T-cell (primary cell): ENCODE results near the gene IQCF2. TPM values are rescaled to one million over a fixed set of nuclear protein-coding genes. Genes with fewer than 3 reads are reported as not detected.

Experiments
- ATAC-seq, 4 experiments: fragments of 200-7000 bp in 3 of 4; fragments of 150-1000 bp in 1 of 4; cut with Tn5 transposase; replicated peaks in 1 of 4; 1 replicate in 3 of 4; 2 replicates in 1 of 4; pipeline ENCODE4 v1.10.0; 2021; ENCODE audit warnings: moderate library complexity in 3 of 4, mild to moderate bottlenecking in 2 of 4, moderate number of reproducible peaks in 1 of 4
- CTCF ChIA-PET, 2 donors: fragments of 300-600 bp; sonication (Branson Sonifier 250); formaldehyde crosslinking; loops; one replicate each; lab custom pipeline; 2022; ENCODE audit warnings: antibody characterized with exemption in 2 of 2; lab: Charles Lee
- POLR2A ChIA-PET, 2 donors: fragments of 300-600 bp; sonication (Branson Sonifier 250); formaldehyde crosslinking; loops; one replicate each; lab custom pipeline; 2022; ENCODE audit warnings: antibody characterized with exemption in 2 of 2; lab: Charles Lee
- DNase-seq, 35 experiments: peaks; one replicate each; pipeline versions ENCODE4 v3.0.0 to v3.0.0-alpha.2; 2013 to 2023
- H3K27ac ChIP-seq: one replicate; pipeline ENCODE4 v1.5.1; 2013; ENCODE audit warnings: low read length
- H3K27me3 ChIP-seq, 2 experiments: replicated peaks in 1 of 2; 1 replicate in 1 of 2; 2 replicates in 1 of 2; pipeline versions ENCODE4 v1.6.1 to v1.7.0; 2013; ENCODE audit warnings: low read length in 1 of 2, mixed read lengths in 1 of 2; ENCODE audit not compliant: control insufficient read depth in 2 of 2, insufficient read depth in 2 of 2; ENCODE audit errors: extremely low read depth in 1 of 2
- H3K36me3 ChIP-seq, 2 donors: 1 replicate in 1 of 2; 2 replicates in 1 of 2; pipeline versions ENCODE4 v1.6.1 to v1.7.0; 2013; ENCODE audit warnings: low read length in 1 of 2; ENCODE audit not compliant: control insufficient read depth in 2 of 2, insufficient read depth in 1 of 2; ENCODE audit errors: extremely low read depth in 1 of 2
- H3K4me1 ChIP-seq, 2 experiments: 1 replicate in 1 of 2; 2 replicates in 1 of 2; pipeline versions ENCODE4 v1.6.1 to v1.7.0; 2013; ENCODE audit warnings: low read length in 2 of 2, mixed read lengths in 1 of 2; ENCODE audit not compliant: insufficient read depth in 2 of 2, control insufficient read depth in 1 of 2; ENCODE audit errors: extremely low read depth in 1 of 2
- H3K4me3 ChIP-seq, 2 donors: 1 replicate in 1 of 2; 2 replicates in 1 of 2; pipeline versions ENCODE4 v1.5.1 to v1.7.0; 2013; ENCODE audit warnings: mild to moderate bottlenecking in 2 of 2, low read length in 1 of 2, moderate library complexity in 1 of 2; ENCODE audit not compliant: control insufficient read depth in 1 of 2; ENCODE audit errors: extremely low read depth in 1 of 2
- H3K9me3 ChIP-seq: 2 replicates; pipeline ENCODE4 v1.7.0; 2013
- H3K27ac Mint-ChIP-seq, 2 donors: one replicate each; pipeline ENCODE4 v1.8.0; 2020 to 2021; ENCODE audit warnings: mild to moderate bottlenecking in 2 of 2, mixed read lengths in 2 of 2
- H3K27me3 Mint-ChIP-seq, 2 donors: one replicate each; pipeline ENCODE4 v1.8.0; 2021 to 2022; ENCODE audit warnings: mixed read lengths in 2 of 2
- H3K36me3 Mint-ChIP-seq: one replicate; pipeline ENCODE4 v1.8.0; 2021; ENCODE audit warnings: mixed read lengths
- H3K4me1 Mint-ChIP-seq, 3 donors: one replicate each; pipeline ENCODE4 v1.8.0; 2020 to 2022; ENCODE audit warnings: mixed read lengths in 3 of 3, mild to moderate bottlenecking in 1 of 3
- H3K4me3 Mint-ChIP-seq, 3 donors: one replicate each; pipeline ENCODE4 v1.8.0; 2020 to 2022; ENCODE audit warnings: mild to moderate bottlenecking in 3 of 3, mixed read lengths in 3 of 3, moderate library complexity in 3 of 3
- H3K9me3 Mint-ChIP-seq, 3 donors: one replicate each; pipeline ENCODE4 v1.8.0; 2020 to 2022; ENCODE audit warnings: mixed read lengths in 3 of 3
- WGBS: methylation state at CpG from one replicate; pipeline ENCODE4 v1.1.5; 2013; ENCODE audit warnings: missing lambda C conversion rate; ENCODE audit not compliant: insufficient coverage; 5-methylcytosine and 5-hydroxymethylcytosine counted together
- total RNA-seq, 35 experiments: library from RNA in 6 of 35; stranded (reverse) in 6 of 35; fragments of 120-200 nt in 1 of 35; gene quantifications; one replicate each; pipeline versions ENCODE4 v1.2.1 to v1.2.4 and lab custom pipeline; 2013 to 2026

Gene IQCF2
- total RNA-seq, 5 donors from 2014 or later (not counting 1 experiment from before 2014, with no cell fraction given): not detected

DNA sequence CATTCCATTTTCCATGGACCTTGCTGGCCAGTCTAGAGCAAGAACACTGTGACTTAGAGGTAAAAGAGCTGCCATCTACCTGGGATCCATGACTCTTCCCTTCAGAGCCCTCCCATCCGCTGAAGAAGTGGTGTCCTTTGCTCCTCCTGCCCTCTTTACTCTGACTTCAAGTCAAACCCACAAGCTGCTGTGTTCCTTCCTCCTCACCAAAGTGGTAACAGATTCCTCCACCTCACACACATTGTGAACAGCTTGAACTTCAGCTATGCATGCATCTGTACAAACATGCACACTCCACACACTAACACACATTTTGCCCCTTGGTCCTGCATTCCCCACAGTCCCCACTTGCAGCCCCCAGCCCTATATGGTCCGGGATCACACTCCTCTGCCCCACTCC is 13.0 kb downstream of the IQCF2 start:
- ChIA-PET POLR2A (interaction anchor here in 1 of 2 donors (0.5 kb wide), 1 partner anchor 57 kb away, joined by 5 read pairs; no protein-coding TSS in a partner anchor), CTCF (no interaction called here)
- Mint-ChIP-seq H3K27ac (no peak overlapping the region), H3K9me3 (no peaks in the 10 kb centered on the region), H3K4me1 (peaks cover 0 to 6% (median 0%) of the 10 kb centered on the region in 3 donors), H3K36me3 (no peaks in the 10 kb centered on the region), H3K27me3 (peaks cover 23 to 29% of the 10 kb centered on the region in 2 donors), H3K4me3 (no peak overlapping the region)
- Histone ChIP-seq H3K4me1 (no peaks in the 10 kb centered on the region), H3K27me3 (peaks cover 0 to 23% of the 10 kb centered on the region in 2 experiments), H3K36me3 (no peaks in the 10 kb centered on the region), H3K4me3 (no peak overlapping the region), H3K27ac (no peak overlapping the region), H3K9me3 (no peaks in the 10 kb centered on the region)
- DNase-seq (no peak), ATAC-seq (no peak)
- 79% methylated on average over 2 of the region's 2 CpGs for WGBS

DNA sequence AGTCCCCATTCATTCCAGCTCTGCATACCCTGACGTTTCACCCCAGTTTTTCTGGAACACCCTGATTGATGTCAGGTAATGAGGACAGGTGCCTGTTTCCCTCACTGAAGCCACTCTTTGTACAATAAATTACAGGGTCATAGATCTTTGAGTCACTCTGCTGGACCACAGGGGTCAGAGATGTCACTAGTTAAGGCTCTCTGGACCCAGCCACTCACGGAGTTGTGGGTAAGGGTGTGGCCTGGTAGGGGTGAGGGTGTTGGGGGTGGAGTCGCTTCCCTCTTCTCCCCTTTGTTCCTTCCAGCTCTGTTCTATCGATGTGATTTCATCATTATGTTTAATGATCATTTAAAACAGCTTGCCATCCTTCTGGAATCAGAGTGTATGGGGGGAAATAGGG is 13.5 kb downstream of the IQCF2 start:
- no peaks in the 10 kb centered on the region for H3K9me3 Mint-ChIP-seq
- POLR2A ChIA-PET: interaction anchor here in 1 of 2 donors (0.5 to 0.6 kb wide), 2 partner anchors 56 to 971 kb away, joined by 4 to 5 read pairs; no protein-coding TSS in a partner anchor
- CTCF ChIA-PET: interaction anchor here in 1 of 2 donors (0.6 kb wide), 1 partner anchor 1174 kb away, joined by 5 read pairs; no protein-coding TSS in a partner anchor
- no peak for DNase-seq
- Histone ChIP-seq H3K27ac (no peak overlapping the region), H3K9me3 (no peaks in the 10 kb centered on the region), H3K4me3 (no peak overlapping the region), H3K27me3 (peaks cover 0 to 23% of the 10 kb centered on the region in 2 experiments), H3K4me1 (no peaks in the 10 kb centered on the region), H3K36me3 (no peaks in the 10 kb centered on the region)
- no peaks in the 10 kb centered on the region for H3K36me3 Mint-ChIP-seq
- H3K27me3 Mint-ChIP-seq: peaks cover 24 to 29% of the 10 kb centered on the region in 2 donors
- no peak overlapping the region for H3K27ac Mint-ChIP-seq
- ATAC-seq: no peak
- H3K4me1 Mint-ChIP-seq: peaks cover 0 to 6% (median 0%) of the 10 kb centered on the region in 3 donors
- 80% methylated on average over 1 of the region's 4 CpGs for WGBS
- H3K4me3 Mint-ChIP-seq: no peak overlapping the region

DNA sequence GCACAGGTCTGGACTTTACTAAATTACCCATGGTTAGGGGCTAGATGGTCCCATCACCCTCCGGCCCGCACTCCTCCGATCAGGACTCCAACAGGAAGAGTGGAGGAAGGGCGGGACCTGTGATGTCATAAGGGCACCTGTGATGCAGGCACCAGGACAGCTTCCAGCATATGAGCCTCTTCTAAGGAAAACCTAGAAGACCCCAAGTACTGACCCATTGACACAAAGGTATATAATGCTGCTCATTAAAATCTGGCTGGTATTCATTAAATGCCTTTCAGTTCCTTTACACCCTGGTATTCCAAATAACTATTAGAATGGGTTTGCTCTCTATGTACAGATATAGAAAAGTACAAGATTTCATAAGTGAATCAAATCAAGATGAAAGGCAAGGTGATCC is 14.1 kb downstream of the IQCF2 start, which contains the start of gene IQCF5:
Gene IQCF5 (minus strand): TSS at position 101 of the 400 bp plus-strand sequence. CDS start 70 bp downstream, at position 31.
- no peak within 1 kb of the TSS for H3K4me3 ChIP-seq
- WGBS: 100% methylated on average over 4 of the region's 4 CpGs
- peaks cover 27 to 30% of the 10 kb centered on the region in 2 donors for H3K27me3 Mint-ChIP-seq
- H3K27me3 ChIP-seq: peaks cover 0 to 23% of the 10 kb centered on the region in 2 experiments
- DNase-seq (no peak), ATAC-seq (no peak)
- no peaks in the 10 kb centered on the region for H3K36me3 ChIP-seq
- no peak within 1 kb of the TSS for H3K4me3 Mint-ChIP-seq
- no peaks in the 10 kb centered on the region for H3K9me3 Mint-ChIP-seq
- no peaks in the 10 kb centered on the region for H3K36me3 Mint-ChIP-seq
- H3K4me1 Mint-ChIP-seq: peaks cover 0 to 6% (median 0%) of the 10 kb centered on the region in 3 donors
- no peak within 1 kb of the TSS for H3K27ac ChIP-seq
- no peak within 1 kb of the TSS for H3K27ac Mint-ChIP-seq
- ChIA-PET CTCF (interaction anchor here in 1 of 2 donors (0.6 kb wide), 1 partner anchor 1174 kb away, joined by 5 read pairs; no protein-coding TSS in a partner anchor), POLR2A (interaction anchor here in 1 of 2 donors (0.6 kb wide), 1 partner anchor 972 kb away, joined by 4 read pairs; no protein-coding TSS in a partner anchor)
- no peaks in the 10 kb centered on the region for H3K9me3 ChIP-seq
- no peaks in the 10 kb centered on the region for H3K4me1 ChIP-seq

DNA sequence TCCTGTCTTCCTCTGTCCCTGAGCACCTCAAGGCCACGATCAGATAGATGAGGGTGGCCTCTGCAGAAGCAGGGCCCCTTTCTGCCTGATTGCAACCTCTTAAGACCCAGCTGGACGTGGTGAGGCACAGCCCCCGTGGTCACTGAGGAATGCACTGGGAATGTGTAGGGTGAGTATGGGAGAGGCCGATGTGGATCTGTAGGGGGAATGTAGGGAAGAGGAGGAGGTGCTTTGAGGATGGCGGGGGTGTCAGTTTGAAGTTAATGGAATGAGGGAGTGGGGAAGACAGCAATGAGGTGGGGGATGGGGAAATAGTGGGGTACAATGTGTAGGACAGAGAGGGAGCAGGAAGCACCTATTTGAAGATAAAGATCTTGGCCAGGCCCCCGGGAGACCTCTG is 14.8 kb downstream of the IQCF2 start:
- Mint-ChIP-seq H3K4me3 (no peak overlapping the region), H3K36me3 (no peaks in the 10 kb centered on the region), H3K27me3 (peaks cover 20 to 24% of the 10 kb centered on the region in 2 donors), H3K27ac (no peak overlapping the region), H3K9me3 (no peaks in the 10 kb centered on the region), H3K4me1 (peaks cover 0 to 6% (median 0%) of the 10 kb centered on the region in 3 donors)
- no peak overlapping the region for H3K4me3 ChIP-seq
- peaks cover 0 to 23% of the 10 kb centered on the region in 2 experiments for H3K27me3 ChIP-seq
- H3K9me3 ChIP-seq: no peaks in the 10 kb centered on the region
- ATAC-seq (no peak), DNase-seq (no peak)
- H3K27ac ChIP-seq: no peak overlapping the region
- ChIA-PET CTCF (no interaction called here), POLR2A (no interaction called here)
- 66% methylated on average over 5 of the region's 6 CpGs for WGBS
- H3K4me1 ChIP-seq: no peaks in the 10 kb centered on the region
- H3K36me3 ChIP-seq: no peaks in the 10 kb centered on the region

DNA sequence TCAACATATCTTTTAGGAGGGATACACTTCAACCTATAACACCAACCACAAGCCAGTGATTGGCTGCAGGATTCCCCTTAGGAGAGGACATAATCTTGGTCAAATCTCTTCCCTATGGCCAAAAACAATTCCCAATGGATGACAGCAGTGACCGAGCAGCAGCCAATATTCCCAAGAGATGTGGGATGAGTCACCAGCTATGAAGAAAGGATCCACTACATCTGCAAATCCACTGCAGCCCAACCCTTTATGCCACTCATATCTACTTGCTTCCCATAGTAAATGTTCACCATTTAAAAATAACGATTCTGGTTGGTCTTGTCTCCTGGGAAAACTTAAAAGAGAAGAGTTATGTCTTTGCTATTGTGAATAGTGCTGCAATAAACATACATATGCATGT is 18.5 kb downstream of the IQCF2 start:
- H3K27ac ChIP-seq: no peak overlapping the region
- H3K36me3 ChIP-seq: no peaks in the 10 kb centered on the region
- no peaks in the 10 kb centered on the region for H3K4me1 ChIP-seq
- ChIA-PET CTCF (no interaction called here), POLR2A (no interaction called here)
- Mint-ChIP-seq H3K9me3 (no peaks in the 10 kb centered on the region), H3K27ac (no peak overlapping the region), H3K4me1 (no peaks in the 10 kb centered on the region), H3K4me3 (no peak overlapping the region), H3K27me3 (peaks cover 15 to 22% of the 10 kb centered on the region in 2 donors), H3K36me3 (no peaks in the 10 kb centered on the region)
- DNase-seq: no peak
- no peak overlapping the region for H3K4me3 ChIP-seq
- peaks cover 0 to 20% of the 10 kb centered on the region in 2 experiments for H3K27me3 ChIP-seq
- no peak for ATAC-seq
- no peaks in the 10 kb centered on the region for H3K9me3 ChIP-seq
- no CpG with 5 or more reads among the region's 2 CpGs for WGBS

DNA sequence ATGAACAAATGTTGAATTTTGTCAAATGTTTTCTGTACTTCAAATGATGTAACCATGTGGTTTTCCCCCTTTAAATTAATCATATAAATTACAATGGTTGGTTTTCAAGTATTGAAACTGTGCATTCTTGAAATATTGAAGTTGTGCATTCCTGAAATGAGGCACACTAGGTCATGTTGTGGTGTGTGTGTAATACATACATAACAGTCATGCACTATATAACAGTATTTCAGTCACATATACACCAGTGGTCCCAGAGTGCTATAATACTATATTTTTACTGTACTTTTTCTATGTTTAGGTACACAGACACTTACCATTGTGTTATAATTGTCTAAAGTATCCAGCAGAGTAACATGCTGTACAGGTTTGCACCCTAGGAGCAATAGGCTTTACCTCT is 25.0 kb downstream of the IQCF2 start:
- H3K27me3 Mint-ChIP-seq: peaks cover 4 to 13% of the 10 kb centered on the region in 2 donors
- H3K4me1 Mint-ChIP-seq: peaks cover 2 to 7% (median 4%) of the 10 kb centered on the region in 3 donors
- no peaks in the 10 kb centered on the region for H3K36me3 Mint-ChIP-seq
- H3K9me3 Mint-ChIP-seq: no peaks in the 10 kb centered on the region
- Histone ChIP-seq H3K4me1 (peaks cover 0 to 4% of the 10 kb centered on the region in 2 experiments), H3K36me3 (no peaks in the 10 kb centered on the region), H3K27me3 (no peaks in the 10 kb centered on the region), H3K27ac (no peak overlapping the region), H3K9me3 (no peaks in the 10 kb centered on the region), H3K4me3 (no peak overlapping the region)
- H3K27ac Mint-ChIP-seq: no peak overlapping the region
- no peak overlapping the region for H3K4me3 Mint-ChIP-seq
- ATAC-seq (no peak), DNase-seq (no peak)
- CTCF ChIA-PET: no interaction called here
- POLR2A ChIA-PET: no interaction called here
